Endothelial cell of umbilical vein (primary cell): ENCODE data around the gene IL4R. TPM values are rescaled to one million over a fixed set of nuclear protein-coding genes. Genes with fewer than 3 reads are reported as not detected.

Source experiments
- BruUV-seq: library from RNA; stranded (reverse); fragments of 400-500 nt; replicated peaks from 2 replicates; lab custom pipeline; 2021; lab: Mats Ljungman, UMichigan
- CTCF ChIA-PET: fragments of 300-600, 350-600 bp; sonication (Branson Sonifier 250); formaldehyde crosslinking; loops from one replicate; lab custom pipeline; 2021; ENCODE audit warnings: antibody characterized with exemption, inconsistent platforms; lab: Charles Lee
- POLR2A ChIA-PET: fragments of 300-600, 350-600 bp; sonication (Branson Sonifier 250); formaldehyde crosslinking; loops from one replicate; lab custom pipeline; 2021; ENCODE audit warnings: antibody characterized with exemption, inconsistent platforms; lab: Charles Lee
- DNase-seq: peaks from one replicate; pipeline ENCODE4 v3.0.0-alpha.2; 2011; ENCODE audit warnings: low read depth, low spot score
- FAIRE-seq: peaks from 2 replicates; lab custom pipeline; 2011; peaks lifted over from hg19 to GRCh38; lab: Jason Lieb, UNC
- H2AFZ ChIP-seq: 2 replicates; pipeline ENCODE4 v1.6.0; 2012; ENCODE audit warnings: low read depth, low read length, control low read depth, inconsistent platforms
- H3K27ac ChIP-seq: 2 replicates; pipeline ENCODE4 v1.5.1; 2011; ENCODE audit warnings: low read depth, mild to moderate bottlenecking, control low read depth, low read length, moderate library complexity; ENCODE audit not compliant: insufficient read depth
- H3K27me3 ChIP-seq, 2 experiments: 2 replicates each; pipeline versions ENCODE4 v1.6.0 to v1.6.1; 2011; ENCODE audit warnings: low read length in 2 of 2, mixed read lengths in 1 of 2; ENCODE audit not compliant: control insufficient read depth in 2 of 2, insufficient read depth in 2 of 2
- H3K36me3 ChIP-seq, 2 experiments: 2 replicates in 1 of 2; 3 replicates in 1 of 2; pipeline ENCODE4 v1.5.1; 2011; ENCODE audit warnings: low read length in 2 of 2, mild to moderate bottlenecking in 1 of 2, moderate library complexity in 1 of 2; ENCODE audit not compliant: control insufficient read depth in 2 of 2, insufficient read depth in 2 of 2; ENCODE audit errors: extremely low read depth in 1 of 2
- H3K4me1 ChIP-seq: 3 replicates; pipeline ENCODE4 v1.5.1; 2011; ENCODE audit warnings: mild to moderate bottlenecking, low read length; ENCODE audit not compliant: control insufficient read depth, insufficient read depth; ENCODE audit errors: extremely low read depth
- H3K4me2 ChIP-seq: 2 replicates; pipeline ENCODE4 v1.6.1; 2011; ENCODE audit warnings: low read length, control low read depth, mixed read lengths; ENCODE audit not compliant: insufficient read depth
- H3K4me3 ChIP-seq, 3 experiments: fragments of 200-600 bp in 1 of 3; sonication (generic), shearing (Covaris generic) in 1 of 3; replicated peaks in 1 of 3; 2 replicates each; pipeline ENCODE4 v1.5.1; 2011 to 2016; ENCODE audit warnings: control low read depth in 3 of 3, low read length in 3 of 3, mild to moderate bottlenecking in 2 of 3, inconsistent platforms in 1 of 3, low read depth in 1 of 3, moderate library complexity in 1 of 3; ENCODE audit not compliant: insufficient read depth in 1 of 3
- H3K79me2 ChIP-seq: 2 replicates; pipeline ENCODE4 v1.6.0; 2012; ENCODE audit warnings: low read length, inconsistent platforms; ENCODE audit not compliant: control insufficient read depth, insufficient read depth
- H3K9ac ChIP-seq: replicated peaks from 2 replicates; pipeline ENCODE3; 2011; ENCODE audit warnings: low read length, control low read depth; ENCODE audit not compliant: insufficient read depth; ENCODE audit errors: extremely low read depth
- H3K9me1 ChIP-seq: replicated peaks from 3 replicates; pipeline ENCODE4 v1.6.0; 2011; ENCODE audit warnings: mild to moderate bottlenecking, low read length; ENCODE audit not compliant: control insufficient read depth, insufficient read depth; ENCODE audit errors: extremely low read depth
- H3K9me3 ChIP-seq: replicated peaks from 2 replicates; pipeline ENCODE4 v1.5.1; 2012; ENCODE audit warnings: low read length, inconsistent platforms; ENCODE audit not compliant: control insufficient read depth, insufficient read depth
- H4K20me1 ChIP-seq: replicated peaks from 2 replicates; pipeline ENCODE3; 2011; ENCODE audit warnings: mild to moderate bottlenecking, low read length; ENCODE audit not compliant: control insufficient read depth, insufficient read depth; ENCODE audit errors: extremely low read depth
- EZH2 ChIP-seq: IDR thresholded peaks from 2 replicates; pipeline ENCODE4 v1.6.1; 2012; ENCODE audit warnings: borderline replicate concordance, low read depth, mild to moderate bottlenecking, moderate library complexity, low read length, inconsistent platforms; ENCODE audit not compliant: severe bottlenecking
- FOS ChIP-seq: IDR thresholded peaks from 2 replicates; pipeline ENCODE4 v1.6.1; 2011; ENCODE audit warnings: mild to moderate bottlenecking, low read length, moderate library complexity, borderline replicate concordance; ENCODE audit not compliant: insufficient read depth
- GATA2 ChIP-seq: IDR thresholded peaks from 2 replicates; pipeline ENCODE4 v1.7.0; 2011; ENCODE audit warnings: low read depth, mild to moderate bottlenecking, moderate library complexity, mixed read lengths, low read length; ENCODE audit not compliant: insufficient read length, insufficient read depth
- JUN ChIP-seq: IDR thresholded peaks from 2 replicates; pipeline ENCODE4 v1.6.1; 2011; ENCODE audit warnings: borderline replicate concordance, low read depth; ENCODE audit not compliant: insufficient read length, insufficient read depth
- MAX ChIP-seq: IDR thresholded peaks from 2 replicates; pipeline ENCODE4 v1.6.1; 2011; ENCODE audit not compliant: insufficient read depth, insufficient read length
- MYC ChIP-seq: IDR thresholded peaks from one replicate; pipeline ENCODE4 v1.6.1; 2011; ENCODE audit warnings: mild to moderate bottlenecking, low read depth, low read length
- POLR2A ChIP-seq: IDR thresholded peaks from 2 replicates; pipeline ENCODE4 v1.6.1; 2012; ENCODE audit warnings: low read depth, mild to moderate bottlenecking, control low read depth, low read length
- POLR2AphosphoS5 ChIP-seq: IDR thresholded peaks from 2 replicates; pipeline ENCODE4 v1.6.1; 2012; ENCODE audit warnings: low read depth, mild to moderate bottlenecking, control low read depth, low read length, moderate library complexity; ENCODE audit not compliant: insufficient read depth
- dilution Hi-C: fragments of 300-500 bp; cut with MboI; formaldehyde crosslinking; loops from one replicate; pipeline ENCODE4 v1.15.0; 2019; ENCODE audit warnings: low sequenced_read_pairs; ENCODE audit not compliant: extremely low pct_ligation_motif_present
- intact Hi-C: fragments of 100-400 bp; cut with micrococcal nuclease; formaldehyde crosslinking; loops from one replicate; pipeline ENCODE4 v1.10.0; 2022
- polyA plus RNA-seq, 4 experiments: library from polyadenylated mRNA; depleted of rRNA in 3 of 4; stranded (reverse) in 3 of 4; unstranded in 1 of 4; fragments of >200 nt; gene quantifications; 2 replicates each; pipeline versions ENCODE4 v1.2.1 to v1.2.3, GENCODE V29; 2011 to 2012; ENCODE audit warnings: missing spikeins in 1 of 4
- total RNA-seq: library from RNA; stranded (reverse); gene quantifications from 2 replicates; pipeline ENCODE4 v1.2.3, GENCODE V29; 2021
- TF ChIP-seq, protein P1 (sequence below), 2 donors: IDR thresholded peaks; 1 replicate in 1 of 2; 2 replicates in 1 of 2; pipeline ENCODE4 v1.5.1; 2011; ENCODE audit warnings: low read length in 2 of 2, mild to moderate bottlenecking in 2 of 2, moderate library complexity in 2 of 2, control low read depth in 1 of 2, inconsistent platforms in 1 of 2, low read depth in 1 of 2; ENCODE audit not compliant: insufficient read depth in 1 of 2; ENCODE audit errors: extremely low read depth in 1 of 2

The IL4R gene
- total and polyA plus RNA-seq, 2 donors (not counting 3 experiments of a cell fraction or from before 2014, with no cell fraction given) = 138 to 139 TPM

DNA sequence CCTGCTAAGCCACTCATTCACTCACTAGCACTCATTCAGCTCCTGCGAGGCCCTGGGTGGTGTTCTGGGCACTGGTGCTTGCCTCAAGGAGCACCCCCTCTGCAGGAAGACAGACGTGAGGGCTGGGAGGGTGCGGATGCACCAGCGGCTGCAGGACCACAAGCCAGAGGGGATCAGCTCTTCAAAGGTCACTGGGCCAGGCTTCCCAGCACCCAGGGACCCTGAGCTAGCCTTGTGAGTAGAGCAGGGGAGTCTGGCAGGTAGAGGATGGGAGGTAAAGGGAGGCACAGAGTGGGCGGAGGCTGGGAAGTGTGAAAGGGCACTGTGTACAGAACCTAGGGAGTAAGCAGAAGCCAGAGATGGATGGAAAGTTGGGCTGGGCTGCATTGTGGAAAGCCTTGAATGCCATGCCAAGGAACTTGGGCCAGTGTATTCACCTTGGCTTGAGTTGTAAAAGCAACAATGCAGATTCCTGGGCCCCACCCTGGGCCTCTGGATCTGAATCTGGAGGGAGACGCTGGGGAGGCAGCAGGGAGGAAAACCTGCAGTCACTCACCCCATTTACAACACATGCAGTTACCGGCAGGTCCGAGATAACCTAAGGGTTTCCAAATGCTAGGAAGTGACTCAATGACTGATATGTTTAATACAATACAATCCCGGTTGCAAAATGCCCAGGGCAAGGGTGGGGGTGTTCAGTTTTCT lies 1.7 kb downstream of the IL4R start:
- Histone ChIP-seq H3K4me1 (peaks cover 47% of the 10 kb centered on the region), H3K27me3 (no peaks in the 10 kb centered on the region), H3K4me2 (peak overlapping the region; percentile 94), H3K4me3 (peak overlapping the region; percentile 78 to 95 (median 86)), H3K27ac (peak overlapping the region; percentile 99), H3K9ac (peak overlapping the region; percentile 99), H2AFZ (no peak overlapping the region), H3K36me3 (peaks cover 5 to 6% of the 10 kb centered on the region in 2 experiments), H3K9me1 (no peaks in the 10 kb centered on the region), H3K79me2 (peaks cover 54% of the 10 kb centered on the region), H4K20me1 (no peaks in the 10 kb centered on the region), H3K9me3 (no peaks in the 10 kb centered on the region)
- no TSS peak for BruUV-seq
- ChIA-PET POLR2A (interaction anchor here (1.1 kb wide), 2 partner anchors 52 to 81 kb away, joined by 3 to 4 read pairs; no protein-coding TSS in a partner anchor), CTCF (interaction anchor here (0.6 to 3.9 kb wide), 10 partner anchors 11 to 136 kb away, joined by 3 to 42 read pairs (median 4); no protein-coding TSS in a partner anchor)
- FAIRE-seq = peak; percentile 44
- peak; percentile 89 for DNase-seq
- TF ChIP-seq POLR2AphosphoS5 = peak; percentile 71
- TF ChIP-seq GATA2 = peak; percentile 84
- no peak for TF ChIP-seq EZH2
- TF ChIP-seq, protein P1, sequence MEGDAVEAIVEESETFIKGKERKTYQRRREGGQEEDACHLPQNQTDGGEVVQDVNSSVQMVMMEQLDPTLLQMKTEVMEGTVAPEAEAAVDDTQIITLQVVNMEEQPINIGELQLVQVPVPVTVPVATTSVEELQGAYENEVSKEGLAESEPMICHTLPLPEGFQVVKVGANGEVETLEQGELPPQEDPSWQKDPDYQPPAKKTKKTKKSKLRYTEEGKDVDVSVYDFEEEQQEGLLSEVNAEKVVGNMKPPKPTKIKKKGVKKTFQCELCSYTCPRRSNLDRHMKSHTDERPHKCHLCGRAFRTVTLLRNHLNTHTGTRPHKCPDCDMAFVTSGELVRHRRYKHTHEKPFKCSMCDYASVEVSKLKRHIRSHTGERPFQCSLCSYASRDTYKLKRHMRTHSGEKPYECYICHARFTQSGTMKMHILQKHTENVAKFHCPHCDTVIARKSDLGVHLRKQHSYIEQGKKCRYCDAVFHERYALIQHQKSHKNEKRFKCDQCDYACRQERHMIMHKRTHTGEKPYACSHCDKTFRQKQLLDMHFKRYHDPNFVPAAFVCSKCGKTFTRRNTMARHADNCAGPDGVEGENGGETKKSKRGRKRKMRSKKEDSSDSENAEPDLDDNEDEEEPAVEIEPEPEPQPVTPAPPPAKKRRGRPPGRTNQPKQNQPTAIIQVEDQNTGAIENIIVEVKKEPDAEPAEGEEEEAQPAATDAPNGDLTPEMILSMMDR (IDR thresholded peaks at IDR 0.05; ENCODE audit: extremely low read depth in 1 of 2, insufficient read depth in 1 of 2, low read depth in 1 of 2, low read length in 2 of 2) = peak in 1 of 2 donors; percentile 32
- no peak for TF ChIP-seq MYC
- no peak for TF ChIP-seq POLR2A
- TF ChIP-seq MAX = no peak
- TF ChIP-seq JUN = peak; percentile 69
- TF ChIP-seq FOS = peak; percentile 74
- dilution Hi-C loops (no loop called here), intact Hi-C loops (loop anchor here (1.0 to 2.0 kb wide), 5 partner anchors 17 to 80 kb away; partner anchors contain the start of gene NSMCE1)
